Rectal smooth muscle tissue (tissue), 1 donor: ENCODE measurements around the gene CC2D1B.

Experiments
- H3K27ac ChIP-seq: one replicate; pipeline ENCODE4 v1.7.0; 2013; ENCODE audit warnings: low read depth, low read length, inconsistent platforms
- H3K27me3 ChIP-seq: one replicate; pipeline ENCODE4 v1.7.0; 2013; ENCODE audit warnings: low read length; ENCODE audit not compliant: control insufficient read depth, insufficient read depth
- H3K36me3 ChIP-seq: one replicate; pipeline ENCODE4 v1.7.0; 2013; ENCODE audit warnings: low read length; ENCODE audit not compliant: control insufficient read depth, insufficient read depth
- H3K4me1 ChIP-seq: one replicate; pipeline ENCODE4 v1.7.0; 2013; ENCODE audit warnings: low read length; ENCODE audit not compliant: control insufficient read depth, insufficient read depth
- H3K4me3 ChIP-seq: one replicate; pipeline ENCODE4 v1.7.0; 2013; ENCODE audit warnings: low read length
- H3K9ac ChIP-seq: one replicate; pipeline ENCODE4 v1.7.0; 2013; ENCODE audit warnings: low read length

The CC2D1B gene, protein sequence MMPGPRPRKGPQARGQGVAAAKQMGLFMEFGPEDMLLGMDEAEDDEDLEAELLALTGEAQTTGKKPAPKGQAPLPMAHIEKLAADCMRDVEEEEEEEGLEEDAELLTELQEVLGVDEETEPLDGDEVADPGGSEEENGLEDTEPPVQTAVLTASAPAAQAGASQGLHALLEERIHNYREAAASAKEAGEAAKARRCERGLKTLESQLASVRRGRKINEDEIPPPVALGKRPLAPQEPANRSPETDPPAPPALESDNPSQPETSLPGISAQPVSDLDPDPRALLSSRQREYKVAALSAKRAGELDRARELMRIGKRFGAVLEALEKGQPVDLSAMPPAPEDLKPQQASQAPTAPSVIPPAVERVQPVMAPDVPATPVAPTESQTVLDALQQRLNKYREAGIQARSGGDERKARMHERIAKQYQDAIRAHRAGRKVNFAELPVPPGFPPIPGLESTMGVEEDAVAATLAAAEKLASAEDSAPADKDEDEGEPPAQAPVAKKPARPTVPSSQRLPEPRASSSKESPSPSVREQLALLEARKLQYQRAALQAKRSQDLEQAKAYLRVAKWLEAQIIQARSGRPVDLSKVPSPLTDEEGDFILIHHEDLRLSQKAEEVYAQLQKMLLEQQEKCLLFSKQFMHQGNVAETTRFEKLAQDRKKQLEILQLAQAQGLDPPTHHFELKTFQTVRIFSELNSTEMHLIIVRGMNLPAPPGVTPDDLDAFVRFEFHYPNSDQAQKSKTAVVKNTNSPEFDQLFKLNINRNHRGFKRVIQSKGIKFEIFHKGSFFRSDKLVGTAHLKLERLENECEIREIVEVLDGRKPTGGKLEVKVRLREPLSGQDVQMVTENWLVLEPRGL

DNA sequence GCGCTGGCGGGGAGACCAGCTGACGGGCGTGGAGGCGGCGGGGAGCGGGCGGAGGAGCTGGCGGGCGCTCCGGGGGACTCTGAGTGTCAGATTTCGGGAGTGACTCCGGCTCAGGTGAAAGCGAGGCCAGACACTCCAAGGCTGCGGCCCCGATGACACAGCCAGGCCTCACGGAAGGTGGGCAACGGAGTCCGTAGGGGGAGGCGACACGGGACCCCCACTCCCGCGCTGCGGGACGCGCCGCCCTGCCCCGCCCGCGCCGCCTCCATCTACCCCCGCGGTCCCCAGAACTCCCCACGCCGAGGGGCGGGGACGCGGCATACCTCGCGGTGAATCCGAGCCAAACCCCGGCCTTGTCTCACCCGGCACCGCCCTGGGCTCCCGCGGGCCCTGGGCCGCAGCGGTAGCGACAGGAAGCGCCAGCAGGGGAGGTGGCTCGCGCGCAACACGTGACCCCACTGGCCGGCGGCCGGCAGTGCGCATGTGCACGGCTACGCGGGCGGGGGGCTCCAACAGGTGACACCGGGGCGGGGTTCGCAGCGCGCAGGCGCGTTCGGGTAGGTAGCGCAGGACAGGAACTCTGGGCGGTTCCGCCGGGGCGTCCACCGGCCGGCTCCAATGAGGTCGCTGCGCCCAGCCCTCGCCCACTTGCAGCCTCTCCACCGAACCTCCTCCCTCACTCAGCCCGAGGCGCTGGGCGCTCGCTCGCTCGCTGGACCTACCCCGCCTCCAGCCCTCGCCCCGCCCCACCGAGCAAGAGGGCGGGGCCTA is at the start of gene CC2D1B:
TSS of gene CC2D1B (minus strand) at position 460 of the 771 bp plus-strand sequence. CDS start 1,585 bp downstream, outside the sequence.
- H3K9ac ChIP-seq, result peak within 1 kb of the TSS; percentile 43
- H3K27ac ChIP-seq, result peak within 1 kb of the TSS; percentile 88

DNA sequence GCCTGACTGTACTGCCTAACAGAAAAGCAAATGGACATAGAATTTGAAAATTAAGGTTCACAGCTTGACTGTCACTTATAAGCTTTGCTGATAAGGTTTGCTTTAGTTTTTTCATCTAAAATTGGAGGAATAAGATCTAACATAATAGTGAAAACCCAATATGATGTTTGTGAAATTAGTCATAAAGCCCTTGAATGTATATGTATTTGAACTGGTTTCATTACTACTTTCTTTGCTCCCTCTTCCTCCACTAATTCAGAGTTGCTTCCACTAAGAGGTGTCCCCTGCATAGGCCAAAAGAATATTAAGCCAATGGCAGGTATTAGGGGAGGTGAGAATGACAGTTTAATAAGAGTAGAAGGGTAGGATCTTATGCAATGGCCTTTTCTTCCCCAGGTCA is 48.9 kb upstream of the CC2D1B start:
- H3K27ac ChIP-seq, result no peak overlapping the region

More for the DNA sequence above, at the start of gene CC2D1B:
- Histone ChIP-seq H3K4me1 (peaks cover 6% of the 10 kb centered on the region), H3K36me3 (peaks cover 18% of the 10 kb centered on the region), H3K4me3 (peak within 1 kb of the TSS; percentile 75), H3K27me3 (no peaks in the 10 kb centered on the region)

DNA sequence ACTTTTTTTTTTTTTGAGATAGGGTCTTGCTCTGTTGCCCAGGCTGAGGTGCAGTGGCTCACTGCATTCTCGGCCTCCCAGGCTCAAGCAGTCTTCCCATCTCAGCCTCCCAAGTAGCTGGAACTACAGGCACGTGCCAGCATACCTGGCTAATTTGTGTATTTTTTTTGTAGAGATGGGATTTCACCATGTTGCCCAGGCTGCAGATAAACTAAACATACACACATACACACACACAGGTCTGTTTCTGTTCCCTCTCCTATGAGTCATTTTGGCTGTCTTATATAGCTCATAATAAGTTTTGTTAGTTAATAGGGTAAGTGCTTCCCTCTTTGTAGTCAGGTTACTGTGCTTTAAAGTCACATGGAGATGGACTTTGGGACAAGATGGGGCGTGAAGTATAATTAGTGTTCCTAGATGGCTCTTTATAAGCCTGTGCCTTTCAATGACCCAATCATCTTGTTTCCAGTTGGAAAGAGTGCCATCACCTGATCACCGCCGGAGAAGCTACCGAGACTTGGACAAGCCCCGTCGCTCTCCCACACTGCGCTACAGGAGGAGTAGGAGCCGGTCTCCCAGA is 47.5 kb upstream of the CC2D1B start:
- no peak overlapping the region for H3K27ac ChIP-seq
- no peak overlapping the region for H3K4me3 ChIP-seq
- H3K9ac ChIP-seq, result no peak overlapping the region
- H3K4me1 ChIP-seq, result no peaks in the 10 kb centered on the region
- peaks cover 47% of the 10 kb centered on the region for H3K36me3 ChIP-seq
- H3K27me3 ChIP-seq, result no peaks in the 10 kb centered on the region

More for the DNA sequence above, 48.9 kb upstream of the CC2D1B start:
- Histone ChIP-seq H3K27me3 (no peaks in the 10 kb centered on the region), H3K4me1 (no peaks in the 10 kb centered on the region), H3K9ac (no peak overlapping the region), H3K36me3 (peaks cover 38% of the 10 kb centered on the region), H3K4me3 (no peak overlapping the region)

DNA sequence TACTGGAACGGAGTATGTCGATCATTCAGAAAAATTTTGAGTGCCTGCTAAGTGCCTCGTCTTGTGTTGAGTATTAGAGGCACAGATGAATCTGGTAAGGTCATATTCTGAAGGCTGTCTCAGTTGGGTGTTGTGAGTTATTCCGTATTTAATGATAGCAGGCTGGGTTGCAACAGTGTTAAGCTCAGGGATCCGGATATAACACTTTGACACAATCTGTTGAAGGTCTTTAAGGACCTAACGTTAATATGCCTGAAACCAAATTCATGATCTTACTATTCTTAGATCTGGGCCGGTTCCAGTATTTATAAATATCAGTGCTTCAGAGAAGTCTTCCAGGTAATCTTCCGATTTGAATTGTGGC is 39.0 kb upstream of the CC2D1B start:
- H3K9ac ChIP-seq, result peak overlapping the region; percentile 92
- peak overlapping the region; percentile 96 for H3K4me3 ChIP-seq
- H3K4me1 ChIP-seq, result peaks cover 4% of the 10 kb centered on the region
- H3K36me3 ChIP-seq, result peaks cover 12% of the 10 kb centered on the region
- H3K27me3 ChIP-seq, result no peaks in the 10 kb centered on the region
- H3K27ac ChIP-seq, result peak overlapping the region; percentile 89

DNA sequence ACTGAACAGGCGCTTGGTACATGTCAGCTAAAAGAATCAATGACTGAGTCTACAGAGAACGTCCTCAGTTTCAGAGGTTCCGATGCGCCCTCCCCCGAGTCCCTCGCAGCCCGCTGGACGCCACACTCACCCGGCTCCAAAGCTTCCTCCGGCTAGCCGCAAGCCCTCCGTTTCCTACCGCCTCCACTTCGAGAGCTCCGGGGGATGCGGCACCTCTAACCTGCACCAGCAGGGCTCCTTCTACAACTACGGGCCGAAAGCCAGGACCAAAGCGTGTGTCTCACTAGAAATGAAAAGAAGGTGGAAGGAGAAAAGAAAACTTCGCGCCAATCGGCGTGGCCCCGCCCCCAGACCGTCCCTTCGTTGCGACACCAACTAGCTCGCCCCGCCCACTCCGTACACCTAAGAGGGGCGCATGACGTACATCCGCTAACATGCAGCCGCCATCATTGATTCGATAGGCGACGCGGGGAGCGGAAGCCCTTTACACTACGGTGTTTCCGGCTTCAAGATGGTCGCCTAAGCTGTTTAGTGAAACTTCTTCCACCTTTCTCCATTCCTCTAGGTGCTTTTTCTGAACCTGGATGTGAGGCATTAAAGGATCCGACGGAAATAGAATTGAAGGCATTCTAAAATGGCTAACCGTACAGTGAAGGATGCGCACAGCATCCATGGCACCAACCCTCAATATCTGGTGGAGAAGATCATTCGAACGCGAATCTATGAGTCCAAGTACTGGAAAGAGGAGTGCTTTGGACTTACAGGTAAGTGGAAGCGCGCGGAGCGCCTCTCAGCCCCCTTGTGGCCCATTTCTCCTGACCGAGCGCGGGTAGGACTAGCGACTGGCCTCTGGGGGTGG is 38.3 kb upstream of the CC2D1B start, which contains the start of the genes ORC1 and PRPF38A:
TSS of gene ORC1 (minus strand) at position 308 of the 859 bp plus-strand sequence. CDS start 2,200 bp downstream, outside the sequence.
TSS of gene PRPF38A (plus strand) at position 487 of the 859 bp plus-strand sequence. CDS start at position 635, 148 bp downstream.
- Histone ChIP-seq H3K4me3 (peak within 1 kb of the TSS; percentile 96), H3K27ac (peak within 1 kb of the TSS; percentile 89), H3K4me1 (peaks cover 4% of the 10 kb centered on the region), H3K27me3 (no peaks in the 10 kb centered on the region), H3K9ac (peak within 1 kb of the TSS; percentile 92), H3K36me3 (peaks cover 12% of the 10 kb centered on the region)

DNA sequence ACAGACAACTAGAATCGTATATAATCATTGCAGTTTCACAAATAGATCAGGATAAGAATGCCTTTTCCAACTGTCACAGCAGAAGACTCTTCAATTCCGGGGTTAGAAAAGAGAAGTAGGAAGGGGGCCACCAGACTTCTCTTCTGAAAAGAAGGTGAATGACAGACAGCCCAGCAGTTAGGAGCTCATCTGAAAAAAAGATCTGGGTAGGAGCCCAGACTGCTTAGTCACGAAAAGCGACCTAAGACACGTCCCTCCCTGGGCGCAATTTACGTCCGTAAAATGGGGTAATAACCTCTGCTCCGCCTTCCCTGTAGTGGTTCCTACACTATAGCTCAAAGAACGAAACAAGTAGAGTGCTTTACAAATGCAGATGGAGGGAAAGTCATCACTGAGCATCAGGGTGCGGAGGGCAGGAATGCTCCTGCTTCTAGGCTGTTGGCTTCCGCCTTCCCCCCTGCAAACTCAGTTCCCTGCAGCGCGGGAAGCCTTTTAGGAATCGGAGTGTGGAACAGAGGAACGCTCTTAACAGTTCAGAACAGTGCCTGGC is 37.6 kb upstream of the CC2D1B start:
- no peak overlapping the region for H3K27ac ChIP-seq
- H3K9ac ChIP-seq, result no peak overlapping the region
- H3K4me3 ChIP-seq, result peak overlapping the region; percentile 96
- peaks cover 4% of the 10 kb centered on the region for H3K4me1 ChIP-seq
- H3K27me3 ChIP-seq, result no peaks in the 10 kb centered on the region
- H3K36me3 ChIP-seq, result peaks cover 5% of the 10 kb centered on the region

DNA sequence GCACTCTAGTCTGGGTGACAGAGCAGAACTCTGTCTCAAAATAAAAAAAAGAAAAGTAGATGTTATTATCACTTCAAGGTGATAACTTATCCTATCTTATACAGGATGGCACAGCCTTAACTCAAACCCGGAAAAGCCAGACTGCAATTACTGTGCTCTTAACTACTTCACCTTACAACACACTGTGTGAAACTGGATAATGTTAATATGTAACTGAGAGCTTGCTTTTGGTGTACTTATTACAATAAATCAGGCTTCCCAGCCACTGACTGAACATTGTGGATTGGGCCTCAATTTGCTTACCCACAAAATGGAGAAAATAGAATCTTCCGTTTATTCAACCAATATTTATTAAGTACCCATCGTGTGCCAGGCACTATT is 36.8 kb upstream of the CC2D1B start:
- Histone ChIP-seq H3K4me1 (peaks cover 4% of the 10 kb centered on the region), H3K27me3 (no peaks in the 10 kb centered on the region), H3K36me3 (no peaks in the 10 kb centered on the region), H3K27ac (no peak overlapping the region), H3K9ac (no peak overlapping the region), H3K4me3 (peak overlapping the region; percentile 5)

DNA sequence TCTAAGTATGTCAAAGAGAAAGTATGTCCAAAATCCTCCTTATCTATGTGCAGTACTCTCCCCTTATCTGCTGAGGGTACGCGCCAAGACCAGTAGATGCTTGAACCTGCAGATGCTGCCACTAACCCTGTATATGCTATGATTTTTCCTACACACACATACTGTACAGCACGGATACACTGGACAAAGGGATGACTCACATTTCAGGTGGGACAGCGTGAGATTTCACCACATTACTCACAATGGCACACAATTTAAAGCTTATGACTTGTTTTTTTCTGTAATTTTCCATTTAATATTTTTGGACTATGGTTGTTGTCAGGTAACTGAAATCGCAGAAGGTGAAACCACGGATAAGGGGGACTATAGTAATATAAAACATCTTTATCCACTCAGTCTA is 34.1 kb upstream of the CC2D1B start:
- no peaks in the 10 kb centered on the region for H3K27me3 ChIP-seq
- H3K36me3 ChIP-seq, result peaks cover 3% of the 10 kb centered on the region
- no peak overlapping the region for H3K27ac ChIP-seq
- H3K4me1 ChIP-seq, result no peaks in the 10 kb centered on the region
- no peak overlapping the region for H3K9ac ChIP-seq
- H3K4me3 ChIP-seq, result no peak overlapping the region

DNA sequence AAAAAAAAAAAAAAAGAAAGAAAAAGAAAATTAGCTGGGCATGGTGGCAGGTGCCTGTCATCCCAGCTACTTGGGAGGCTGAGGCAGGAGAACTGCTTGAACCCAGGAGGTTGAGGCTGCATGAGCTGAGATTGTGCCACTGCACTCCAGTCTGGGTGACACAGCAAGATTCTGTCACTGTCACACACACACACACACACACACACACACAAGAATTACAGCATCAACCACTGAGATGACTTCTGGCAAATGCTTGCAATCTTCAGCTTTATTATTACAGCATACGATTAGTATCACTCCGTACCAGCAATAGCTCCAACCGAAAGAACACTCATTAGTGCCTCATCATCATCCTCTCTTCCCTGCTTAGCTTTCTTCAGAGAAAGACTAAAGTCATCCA is 33.6 kb upstream of the CC2D1B start:
- Histone ChIP-seq H3K36me3 (peaks cover 3% of the 10 kb centered on the region), H3K9ac (no peak overlapping the region), H3K27me3 (no peaks in the 10 kb centered on the region), H3K4me1 (no peaks in the 10 kb centered on the region), H3K4me3 (no peak overlapping the region), H3K27ac (no peak overlapping the region)

DNA sequence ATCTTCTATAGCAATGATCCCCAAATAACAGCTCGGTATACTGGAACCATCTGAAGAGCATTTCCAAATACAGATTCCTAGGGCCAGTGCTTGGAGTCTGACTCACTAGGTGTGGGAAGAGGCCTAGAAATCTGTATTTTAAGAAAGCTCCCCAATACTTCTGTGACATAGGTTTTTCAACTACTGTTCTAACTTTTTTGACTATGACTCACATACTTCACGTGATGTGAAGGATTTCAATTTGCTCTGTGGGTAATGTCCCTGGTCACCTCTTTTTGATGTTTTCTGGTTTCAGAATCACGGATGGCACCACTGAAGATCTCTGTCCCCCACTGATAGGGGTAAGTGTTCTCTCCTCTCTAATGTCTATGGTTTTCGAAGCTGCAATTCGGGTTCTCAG is 27.2 kb upstream of the CC2D1B start:
- Histone ChIP-seq H3K36me3 (peaks cover 3% of the 10 kb centered on the region), H3K27ac (no peak overlapping the region), H3K4me3 (no peak overlapping the region), H3K9ac (no peak overlapping the region), H3K27me3 (no peaks in the 10 kb centered on the region), H3K4me1 (no peaks in the 10 kb centered on the region)

DNA sequence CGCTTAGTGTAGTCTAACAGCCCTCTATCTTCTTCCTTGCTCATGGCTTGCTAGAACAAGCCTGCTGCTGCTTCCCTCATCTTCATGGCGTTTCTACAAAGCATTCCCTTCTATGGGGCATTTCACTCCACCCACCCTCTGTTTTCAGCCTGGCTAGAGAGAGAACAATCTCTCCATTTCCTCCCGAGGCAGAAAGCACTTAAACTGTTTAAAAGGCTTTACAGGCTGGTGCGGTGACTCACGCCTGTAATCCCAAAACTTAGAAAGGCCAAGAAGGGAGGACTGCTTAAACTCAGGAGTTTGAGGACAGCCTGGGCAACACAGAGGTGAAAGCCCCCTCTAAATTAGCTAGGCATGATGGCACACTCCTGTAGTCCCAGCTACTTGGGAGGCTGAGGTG is 20.5 kb upstream of the CC2D1B start:
- H3K9ac ChIP-seq, result no peak overlapping the region
- H3K4me3 ChIP-seq, result no peak overlapping the region
- no peaks in the 10 kb centered on the region for H3K4me1 ChIP-seq
- H3K27ac ChIP-seq, result no peak overlapping the region
- no peaks in the 10 kb centered on the region for H3K36me3 ChIP-seq
- H3K27me3 ChIP-seq, result no peaks in the 10 kb centered on the region
